K562 (cell line): Measurements from ENCODE around the gene RAB40B. TPM values are rescaled to one million over a fixed set of nuclear protein-coding genes. Genes with fewer than 3 reads are reported as not detected.

ENCODE experiments used
- BRD9 ChIP-seq: fragments of 450-650 bp; IDR thresholded peaks from 2 replicates; pipeline ENCODE4 v1.6.1; 2018; ENCODE audit warnings: low read depth; ENCODE audit not compliant: partially characterized antibody
- CCAR2 ChIP-seq: fragments of 200-400 bp; formaldehyde crosslinking; IDR thresholded peaks from 2 replicates; pipeline ENCODE4 v1.6.1; 2017; ENCODE audit warnings: mild to moderate bottlenecking, low read depth, low read length
- EHMT2 ChIP-seq: fragments of 450-650 bp; IDR thresholded peaks from 2 replicates; pipeline ENCODE4 v1.6.1; 2018; ENCODE audit warnings: antibody characterized with exemption
- PTTG1 ChIP-seq: fragments of 450-650 bp; IDR thresholded peaks from 2 replicates; pipeline ENCODE4 v1.6.1; 2016; ENCODE audit warnings: low read depth, mild to moderate bottlenecking, missing genetic modification characterization, missing compliant biosample characterization
- XRCC4 ChIP-seq: IDR thresholded peaks from one replicate; pipeline ENCODE4 v1.6.1; 2011; ENCODE audit not compliant: insufficient read depth, insufficient read length; ENCODE audit errors: extremely low read depth
- ZNF165 ChIP-seq: fragments of 250-450 bp; sonication (Bioruptor Pico); IDR thresholded peaks from 2 replicates; pipeline ENCODE4 v1.4.0; 2020; ENCODE audit warnings: borderline replicate concordance
- polyA plus RNA-seq, 8 experiments: library from polyadenylated mRNA; depleted of rRNA in 4 of 8; stranded (reverse) in 5 of 8; unstranded in 3 of 8; fragments of >200 nt; fragmentation: Nextera tagmentation in 2 of 8; fragmentation: Illumina TruSeq in 1 of 8; extraction: Ambion mirVana in 2 of 8; extraction: Trizol in 1 of 8; gene quantifications; 2 replicates each; pipeline versions ENCODE4 v1.2.1 to v1.2.3, GENCODE V29; 2011 to 2014; ENCODE audit warnings: inconsistent platforms in 1 of 8, missing spikeins in 1 of 8
- total RNA-seq, 7 experiments: library from RNA; depleted of rRNA in 6 of 7; stranded (reverse); fragments of >200 nt in 6 of 7; fragmentation: Illumina TruSeq in 2 of 7; extraction: Trizol in 2 of 7; gene quantifications; 2 replicates each; pipeline versions ENCODE4 v1.2.1 to v1.2.3, GENCODE V29; 2011 to 2021; ENCODE audit warnings: low replicate concordance in 1 of 7
- TF ChIP-seq, protein P1 (sequence below): sonication (generic); formaldehyde crosslinking; IDR thresholded peaks from 2 replicates; pipeline ENCODE4 v1.8.0; 2022; ENCODE audit warnings: mild to moderate bottlenecking, missing genetic modification reagents
- TF ChIP-seq, protein P2 (sequence below): fragments of 250-450 bp; sonication (Bioruptor Pico); IDR thresholded peaks from 2 replicates; pipeline ENCODE4 v1.4.0; 2020; ENCODE audit warnings: mild to moderate bottlenecking, moderate library complexity
- TF ChIP-seq, protein P3 (sequence below), 2 experiments: IDR thresholded peaks; 2 replicates each; pipeline ENCODE4 v1.6.1; 2012; ENCODE audit warnings: improper control_type of control experiment in 2 of 2, low read depth in 2 of 2, low read length in 2 of 2, borderline replicate concordance in 1 of 2
- TF ChIP-seq, protein P4 (sequence below), 2 experiments: fragments of 450-650 bp in 1 of 2; sonication (generic) in 1 of 2; formaldehyde crosslinking in 1 of 2; IDR thresholded peaks; 2 replicates each; pipeline versions ENCODE4 v1.7.1 to v1.9.0; 2016 to 2022; ENCODE audit warnings: inconsistent platforms in 1 of 2, mild to moderate bottlenecking in 1 of 2, missing genetic modification reagents in 1 of 2

The RAB40B gene
- total and polyA plus RNA-seq, 9 of the 15 experiments (the other 6 are each of a cell fraction or from before 2014, with no cell fraction given): 0.13 to 4.6 (median 1.4) TPM

DNA sequence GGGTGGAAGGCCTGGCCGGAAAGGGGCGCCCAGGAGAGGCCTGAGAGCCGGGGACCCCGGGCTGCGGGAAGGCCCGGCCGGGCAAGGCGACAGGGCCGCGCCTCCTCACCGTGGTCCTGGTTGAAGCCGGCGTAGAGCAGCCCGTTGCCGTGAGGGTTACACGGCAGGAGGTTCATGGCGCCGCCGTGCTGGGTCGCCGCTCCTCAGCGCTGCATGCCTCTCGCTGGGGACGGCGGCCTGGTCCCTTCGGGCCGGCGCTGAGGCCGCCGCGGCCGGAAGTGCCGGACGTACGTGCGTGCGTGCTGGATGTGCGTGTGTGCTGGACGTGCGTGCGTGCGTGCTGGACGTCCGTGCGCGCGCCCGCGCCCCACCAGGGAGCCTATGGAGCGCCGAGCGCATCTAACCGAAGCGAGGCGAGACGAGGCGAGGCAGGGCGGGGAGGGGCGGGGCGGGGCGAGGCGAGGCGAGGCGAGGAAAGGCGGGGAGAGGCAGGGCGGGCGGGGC, 50.3 kb downstream of the RAB40B start, which contains the start of gene WDR45B (continued):
- TF ChIP-seq, protein P1, sequence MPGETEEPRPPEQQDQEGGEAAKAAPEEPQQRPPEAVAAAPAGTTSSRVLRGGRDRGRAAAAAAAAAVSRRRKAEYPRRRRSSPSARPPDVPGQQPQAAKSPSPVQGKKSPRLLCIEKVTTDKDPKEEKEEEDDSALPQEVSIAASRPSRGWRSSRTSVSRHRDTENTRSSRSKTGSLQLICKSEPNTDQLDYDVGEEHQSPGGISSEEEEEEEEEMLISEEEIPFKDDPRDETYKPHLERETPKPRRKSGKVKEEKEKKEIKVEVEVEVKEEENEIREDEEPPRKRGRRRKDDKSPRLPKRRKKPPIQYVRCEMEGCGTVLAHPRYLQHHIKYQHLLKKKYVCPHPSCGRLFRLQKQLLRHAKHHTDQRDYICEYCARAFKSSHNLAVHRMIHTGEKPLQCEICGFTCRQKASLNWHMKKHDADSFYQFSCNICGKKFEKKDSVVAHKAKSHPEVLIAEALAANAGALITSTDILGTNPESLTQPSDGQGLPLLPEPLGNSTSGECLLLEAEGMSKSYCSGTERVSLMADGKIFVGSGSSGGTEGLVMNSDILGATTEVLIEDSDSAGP: no peak
- TF ChIP-seq, protein P2, sequence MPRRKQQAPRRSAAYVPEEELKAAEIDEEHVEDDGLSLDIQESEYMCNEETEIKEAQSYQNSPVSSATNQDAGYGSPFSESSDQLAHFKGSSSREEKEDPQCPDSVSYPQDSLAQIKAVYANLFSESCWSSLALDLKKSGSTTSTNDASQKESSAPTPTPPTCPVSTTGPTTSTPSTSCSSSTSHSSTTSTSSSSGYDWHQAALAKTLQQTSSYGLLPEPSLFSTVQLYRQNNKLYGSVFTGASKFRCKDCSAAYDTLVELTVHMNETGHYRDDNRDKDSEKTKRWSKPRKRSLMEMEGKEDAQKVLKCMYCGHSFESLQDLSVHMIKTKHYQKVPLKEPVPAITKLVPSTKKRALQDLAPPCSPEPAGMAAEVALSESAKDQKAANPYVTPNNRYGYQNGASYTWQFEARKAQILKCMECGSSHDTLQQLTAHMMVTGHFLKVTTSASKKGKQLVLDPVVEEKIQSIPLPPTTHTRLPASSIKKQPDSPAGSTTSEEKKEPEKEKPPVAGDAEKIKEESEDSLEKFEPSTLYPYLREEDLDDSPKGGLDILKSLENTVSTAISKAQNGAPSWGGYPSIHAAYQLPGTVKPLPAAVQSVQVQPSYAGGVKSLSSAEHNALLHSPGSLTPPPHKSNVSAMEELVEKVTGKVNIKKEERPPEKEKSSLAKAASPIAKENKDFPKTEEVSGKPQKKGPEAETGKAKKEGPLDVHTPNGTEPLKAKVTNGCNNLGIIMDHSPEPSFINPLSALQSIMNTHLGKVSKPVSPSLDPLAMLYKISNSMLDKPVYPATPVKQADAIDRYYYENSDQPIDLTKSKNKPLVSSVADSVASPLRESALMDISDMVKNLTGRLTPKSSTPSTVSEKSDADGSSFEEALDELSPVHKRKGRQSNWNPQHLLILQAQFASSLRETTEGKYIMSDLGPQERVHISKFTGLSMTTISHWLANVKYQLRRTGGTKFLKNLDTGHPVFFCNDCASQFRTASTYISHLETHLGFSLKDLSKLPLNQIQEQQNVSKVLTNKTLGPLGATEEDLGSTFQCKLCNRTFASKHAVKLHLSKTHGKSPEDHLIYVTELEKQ (CRISPR knock-in tag): no peak
- TF ChIP-seq XRCC4: no peak
- TF ChIP-seq ZNF165 (CRISPR knock-in tag): no peak
- TF ChIP-seq BRD9: no peak
- TF ChIP-seq, protein P3, sequence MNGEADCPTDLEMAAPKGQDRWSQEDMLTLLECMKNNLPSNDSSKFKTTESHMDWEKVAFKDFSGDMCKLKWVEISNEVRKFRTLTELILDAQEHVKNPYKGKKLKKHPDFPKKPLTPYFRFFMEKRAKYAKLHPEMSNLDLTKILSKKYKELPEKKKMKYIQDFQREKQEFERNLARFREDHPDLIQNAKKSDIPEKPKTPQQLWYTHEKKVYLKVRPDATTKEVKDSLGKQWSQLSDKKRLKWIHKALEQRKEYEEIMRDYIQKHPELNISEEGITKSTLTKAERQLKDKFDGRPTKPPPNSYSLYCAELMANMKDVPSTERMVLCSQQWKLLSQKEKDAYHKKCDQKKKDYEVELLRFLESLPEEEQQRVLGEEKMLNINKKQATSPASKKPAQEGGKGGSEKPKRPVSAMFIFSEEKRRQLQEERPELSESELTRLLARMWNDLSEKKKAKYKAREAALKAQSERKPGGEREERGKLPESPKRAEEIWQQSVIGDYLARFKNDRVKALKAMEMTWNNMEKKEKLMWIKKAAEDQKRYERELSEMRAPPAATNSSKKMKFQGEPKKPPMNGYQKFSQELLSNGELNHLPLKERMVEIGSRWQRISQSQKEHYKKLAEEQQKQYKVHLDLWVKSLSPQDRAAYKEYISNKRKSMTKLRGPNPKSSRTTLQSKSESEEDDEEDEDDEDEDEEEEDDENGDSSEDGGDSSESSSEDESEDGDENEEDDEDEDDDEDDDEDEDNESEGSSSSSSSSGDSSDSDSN (IDR thresholded peaks at IDR 0.05; ENCODE audit: borderline replicate concordance in 1 of 2, low read depth in 2 of 2, low read length in 2 of 2): peak; percentile 54 to 73; a peak in 1 of 4 replicates
- TF ChIP-seq PTTG1 (tag): no peak
- TF ChIP-seq EHMT2: no peak
- TF ChIP-seq CCAR2: no peak
- TF ChIP-seq, protein P4, sequence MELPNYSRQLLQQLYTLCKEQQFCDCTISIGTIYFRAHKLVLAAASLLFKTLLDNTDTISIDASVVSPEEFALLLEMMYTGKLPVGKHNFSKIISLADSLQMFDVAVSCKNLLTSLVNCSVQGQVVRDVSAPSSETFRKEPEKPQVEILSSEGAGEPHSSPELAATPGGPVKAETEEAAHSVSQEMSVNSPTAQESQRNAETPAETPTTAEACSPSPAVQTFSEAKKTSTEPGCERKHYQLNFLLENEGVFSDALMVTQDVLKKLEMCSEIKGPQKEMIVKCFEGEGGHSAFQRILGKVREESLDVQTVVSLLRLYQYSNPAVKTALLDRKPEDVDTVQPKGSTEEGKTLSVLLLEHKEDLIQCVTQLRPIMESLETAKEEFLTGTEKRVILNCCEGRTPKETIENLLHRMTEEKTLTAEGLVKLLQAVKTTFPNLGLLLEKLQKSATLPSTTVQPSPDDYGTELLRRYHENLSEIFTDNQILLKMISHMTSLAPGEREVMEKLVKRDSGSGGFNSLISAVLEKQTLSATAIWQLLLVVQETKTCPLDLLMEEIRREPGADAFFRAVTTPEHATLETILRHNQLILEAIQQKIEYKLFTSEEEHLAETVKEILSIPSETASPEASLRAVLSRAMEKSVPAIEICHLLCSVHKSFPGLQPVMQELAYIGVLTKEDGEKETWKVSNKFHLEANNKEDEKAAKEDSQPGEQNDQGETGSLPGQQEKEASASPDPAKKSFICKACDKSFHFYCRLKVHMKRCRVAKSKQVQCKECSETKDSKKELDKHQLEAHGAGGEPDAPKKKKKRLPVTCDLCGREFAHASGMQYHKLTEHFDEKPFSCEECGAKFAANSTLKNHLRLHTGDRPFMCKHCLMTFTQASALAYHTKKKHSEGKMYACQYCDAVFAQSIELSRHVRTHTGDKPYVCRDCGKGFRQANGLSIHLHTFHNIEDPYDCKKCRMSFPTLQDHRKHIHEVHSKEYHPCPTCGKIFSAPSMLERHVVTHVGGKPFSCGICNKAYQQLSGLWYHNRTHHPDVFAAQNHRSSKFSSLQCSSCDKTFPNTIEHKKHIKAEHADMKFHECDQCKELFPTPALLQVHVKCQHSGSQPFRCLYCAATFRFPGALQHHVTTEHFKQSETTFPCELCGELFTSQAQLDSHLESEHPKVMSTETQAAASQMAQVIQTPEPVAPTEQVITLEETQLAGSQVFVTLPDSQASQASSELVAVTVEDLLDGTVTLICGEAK (IDR thresholded peaks at IDR 0.05): peak; percentile 72
- TF ChIP-seq, protein P4 (CRISPR knock-in tag; IDR thresholded peaks at IDR 0.05): no peak
